ENCODE data around the gene KRTAP10-11.
"Not testable (repeated sequence)": the region's sequence is repeated elsewhere in the genome, so short reads cannot be mapped to it uniquely, and the experiment has no call there.

DNA sequence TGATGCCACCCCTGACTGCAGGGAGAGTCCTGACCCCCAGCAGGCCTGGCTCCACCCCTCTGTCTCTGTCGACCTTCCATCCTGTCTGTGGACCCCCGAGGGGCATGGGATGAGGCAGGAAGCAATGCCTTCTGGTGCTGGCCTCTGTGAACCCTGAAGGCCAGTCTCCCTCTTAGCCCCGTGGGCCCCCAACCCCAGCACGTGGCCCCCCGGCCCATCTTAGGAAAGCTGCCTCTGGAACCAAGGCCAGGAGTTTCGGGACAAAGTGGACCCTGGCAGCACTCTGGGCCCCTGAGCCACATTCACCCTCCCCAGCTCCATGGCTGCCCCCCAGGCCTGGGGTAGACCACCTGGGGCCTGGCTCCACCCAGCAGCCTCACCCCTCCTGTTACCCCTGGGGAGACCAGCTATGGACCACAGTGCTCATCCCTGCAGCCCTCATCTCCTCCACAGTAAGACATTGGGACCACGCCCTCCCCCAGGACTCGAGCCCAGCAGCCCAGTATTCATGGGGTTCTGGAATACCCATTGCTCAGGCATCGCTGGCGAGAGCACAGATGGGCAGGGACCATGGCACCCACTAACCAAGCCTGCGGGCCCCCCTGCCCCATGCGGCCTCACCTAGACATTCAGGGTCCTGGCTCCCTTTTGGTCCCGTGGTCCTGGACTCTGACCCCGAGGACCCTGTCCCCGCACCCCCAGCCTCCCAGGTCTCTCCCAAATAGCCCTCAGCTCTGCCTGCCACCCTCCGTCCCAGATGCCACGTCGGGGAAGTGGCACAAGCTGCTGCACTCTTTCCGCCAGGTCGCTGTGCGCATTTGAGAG lies 7.5 kb upstream of the KRTAP10-11 start:
- TF ChIP-seq, protein P1, sequence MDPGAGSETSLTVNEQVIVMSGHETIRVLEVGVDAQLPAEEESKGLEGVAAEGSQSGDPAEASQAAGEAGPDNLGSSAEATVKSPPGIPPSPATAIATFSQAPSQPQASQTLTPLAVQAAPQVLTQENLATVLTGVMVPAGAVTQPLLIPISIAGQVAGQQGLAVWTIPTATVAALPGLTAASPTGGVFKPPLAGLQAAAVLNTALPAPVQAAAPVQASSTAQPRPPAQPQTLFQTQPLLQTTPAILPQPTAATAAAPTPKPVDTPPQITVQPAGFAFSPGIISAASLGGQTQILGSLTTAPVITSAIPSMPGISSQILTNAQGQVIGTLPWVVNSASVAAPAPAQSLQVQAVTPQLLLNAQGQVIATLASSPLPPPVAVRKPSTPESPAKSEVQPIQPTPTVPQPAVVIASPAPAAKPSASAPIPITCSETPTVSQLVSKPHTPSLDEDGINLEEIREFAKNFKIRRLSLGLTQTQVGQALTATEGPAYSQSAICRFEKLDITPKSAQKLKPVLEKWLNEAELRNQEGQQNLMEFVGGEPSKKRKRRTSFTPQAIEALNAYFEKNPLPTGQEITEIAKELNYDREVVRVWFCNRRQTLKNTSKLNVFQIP (CRISPR knock-in tag; IDR thresholded peaks at IDR 0.05; ENCODE audit: borderline replicate concordance, low read depth): not testable (repeated sequence)
- TF ChIP-seq ZFP3, RARB, GLIS3, ZC3H10, CSDC2, OSR1, ZFP30, ZNF8 (CRISPR knock-in tag; IDR thresholded peaks at IDR 0.05): not testable (repeated sequence)
- TF ChIP-seq, protein P2, sequence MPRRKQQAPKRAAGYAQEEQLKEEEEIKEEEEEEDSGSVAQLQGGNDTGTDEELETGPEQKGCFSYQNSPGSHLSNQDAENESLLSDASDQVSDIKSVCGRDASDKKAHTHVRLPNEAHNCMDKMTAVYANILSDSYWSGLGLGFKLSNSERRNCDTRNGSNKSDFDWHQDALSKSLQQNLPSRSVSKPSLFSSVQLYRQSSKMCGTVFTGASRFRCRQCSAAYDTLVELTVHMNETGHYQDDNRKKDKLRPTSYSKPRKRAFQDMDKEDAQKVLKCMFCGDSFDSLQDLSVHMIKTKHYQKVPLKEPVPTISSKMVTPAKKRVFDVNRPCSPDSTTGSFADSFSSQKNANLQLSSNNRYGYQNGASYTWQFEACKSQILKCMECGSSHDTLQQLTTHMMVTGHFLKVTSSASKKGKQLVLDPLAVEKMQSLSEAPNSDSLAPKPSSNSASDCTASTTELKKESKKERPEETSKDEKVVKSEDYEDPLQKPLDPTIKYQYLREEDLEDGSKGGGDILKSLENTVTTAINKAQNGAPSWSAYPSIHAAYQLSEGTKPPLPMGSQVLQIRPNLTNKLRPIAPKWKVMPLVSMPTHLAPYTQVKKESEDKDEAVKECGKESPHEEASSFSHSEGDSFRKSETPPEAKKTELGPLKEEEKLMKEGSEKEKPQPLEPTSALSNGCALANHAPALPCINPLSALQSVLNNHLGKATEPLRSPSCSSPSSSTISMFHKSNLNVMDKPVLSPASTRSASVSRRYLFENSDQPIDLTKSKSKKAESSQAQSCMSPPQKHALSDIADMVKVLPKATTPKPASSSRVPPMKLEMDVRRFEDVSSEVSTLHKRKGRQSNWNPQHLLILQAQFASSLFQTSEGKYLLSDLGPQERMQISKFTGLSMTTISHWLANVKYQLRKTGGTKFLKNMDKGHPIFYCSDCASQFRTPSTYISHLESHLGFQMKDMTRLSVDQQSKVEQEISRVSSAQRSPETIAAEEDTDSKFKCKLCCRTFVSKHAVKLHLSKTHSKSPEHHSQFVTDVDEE (CRISPR knock-in tag; IDR thresholded peaks at IDR 0.05): not testable (repeated sequence)
- TF ChIP-seq, protein P3, sequence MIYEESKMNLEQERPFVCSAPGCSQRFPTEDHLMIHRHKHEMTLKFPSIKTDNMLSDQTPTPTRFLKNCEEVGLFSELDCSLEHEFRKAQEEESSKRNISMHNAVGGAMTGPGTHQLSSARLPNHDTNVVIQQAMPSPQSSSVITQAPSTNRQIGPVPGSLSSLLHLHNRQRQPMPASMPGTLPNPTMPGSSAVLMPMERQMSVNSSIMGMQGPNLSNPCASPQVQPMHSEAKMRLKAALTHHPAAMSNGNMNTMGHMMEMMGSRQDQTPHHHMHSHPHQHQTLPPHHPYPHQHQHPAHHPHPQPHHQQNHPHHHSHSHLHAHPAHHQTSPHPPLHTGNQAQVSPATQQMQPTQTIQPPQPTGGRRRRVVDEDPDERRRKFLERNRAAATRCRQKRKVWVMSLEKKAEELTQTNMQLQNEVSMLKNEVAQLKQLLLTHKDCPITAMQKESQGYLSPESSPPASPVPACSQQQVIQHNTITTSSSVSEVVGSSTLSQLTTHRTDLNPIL (CRISPR knock-in tag; IDR thresholded peaks at IDR 0.05; ENCODE audit: low read depth): not testable (repeated sequence)
- TF ChIP-seq, protein P4, sequence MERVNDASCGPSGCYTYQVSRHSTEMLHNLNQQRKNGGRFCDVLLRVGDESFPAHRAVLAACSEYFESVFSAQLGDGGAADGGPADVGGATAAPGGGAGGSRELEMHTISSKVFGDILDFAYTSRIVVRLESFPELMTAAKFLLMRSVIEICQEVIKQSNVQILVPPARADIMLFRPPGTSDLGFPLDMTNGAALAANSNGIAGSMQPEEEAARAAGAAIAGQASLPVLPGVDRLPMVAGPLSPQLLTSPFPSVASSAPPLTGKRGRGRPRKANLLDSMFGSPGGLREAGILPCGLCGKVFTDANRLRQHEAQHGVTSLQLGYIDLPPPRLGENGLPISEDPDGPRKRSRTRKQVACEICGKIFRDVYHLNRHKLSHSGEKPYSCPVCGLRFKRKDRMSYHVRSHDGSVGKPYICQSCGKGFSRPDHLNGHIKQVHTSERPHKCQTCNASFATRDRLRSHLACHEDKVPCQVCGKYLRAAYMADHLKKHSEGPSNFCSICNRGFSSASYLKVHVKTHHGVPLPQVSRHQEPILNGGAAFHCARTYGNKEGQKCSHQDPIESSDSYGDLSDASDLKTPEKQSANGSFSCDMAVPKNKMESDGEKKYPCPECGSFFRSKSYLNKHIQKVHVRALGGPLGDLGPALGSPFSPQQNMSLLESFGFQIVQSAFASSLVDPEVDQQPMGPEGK (CRISPR knock-in tag; IDR thresholded peaks at IDR 0.05; ENCODE audit: borderline replicate concordance): not testable (repeated sequence)

Measured in SK-N-SH treated with all-trans-retinoic acid at 6 μM for 48 hours (cell line).